HG03159 (cell line): Measurements from ENCODE around the gene LSM14B.
A peak's percentile ranks its signal among the peaks of the same experiment; 100 is the strongest.

Experiments used
- ATAC-seq: cut with Tn5 transposase; IDR thresholded peaks from one replicate; pipeline ENCODE4 v1.9.1; 2021; ENCODE audit warnings: mild to moderate bottlenecking, moderate library complexity; ENCODE audit not compliant: unreplicated experiment

LSM14B gene

DNA sequence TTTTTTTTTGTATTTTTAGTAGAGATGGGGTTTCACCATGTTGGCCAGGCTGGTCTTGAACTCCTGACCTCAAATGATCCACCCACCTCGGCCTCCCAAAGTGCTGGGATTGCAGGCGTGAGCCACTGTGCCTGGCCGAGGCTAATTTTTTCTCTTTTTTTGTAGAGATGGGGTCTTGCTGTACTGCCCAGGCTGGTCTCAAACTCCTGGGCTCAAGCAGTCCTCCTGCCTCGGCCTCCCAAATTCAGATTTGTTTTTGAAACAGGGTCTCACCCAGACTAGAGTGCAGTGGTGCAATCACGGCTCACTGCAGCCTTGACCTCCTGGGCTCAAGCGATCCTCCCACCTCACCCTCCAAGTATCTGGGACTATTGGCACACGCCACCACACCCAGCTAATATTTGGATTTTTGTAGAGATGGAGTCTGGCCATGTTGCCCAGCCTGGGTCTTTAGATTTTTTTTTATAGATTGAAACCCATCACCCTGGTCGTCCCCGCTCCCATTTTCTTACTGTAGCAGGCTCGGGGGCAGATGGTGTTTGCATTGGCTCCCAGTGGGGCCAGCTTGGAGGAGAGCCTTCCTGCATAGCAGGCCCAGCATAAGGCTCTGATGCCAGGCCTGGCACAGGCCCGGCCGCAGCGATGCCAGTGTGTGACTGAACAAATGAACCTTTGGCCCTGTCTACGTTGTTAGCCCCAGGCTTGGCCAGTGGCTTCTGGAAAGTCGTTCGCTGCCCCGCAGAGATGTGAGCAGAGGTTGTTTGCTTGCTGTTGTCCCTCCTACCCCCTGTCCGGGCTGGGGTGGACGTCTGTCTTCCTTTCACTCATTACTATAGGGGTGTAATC, 56.3 kb downstream of the LSM14B start:
- ATAC-seq, result no peak

DNA sequence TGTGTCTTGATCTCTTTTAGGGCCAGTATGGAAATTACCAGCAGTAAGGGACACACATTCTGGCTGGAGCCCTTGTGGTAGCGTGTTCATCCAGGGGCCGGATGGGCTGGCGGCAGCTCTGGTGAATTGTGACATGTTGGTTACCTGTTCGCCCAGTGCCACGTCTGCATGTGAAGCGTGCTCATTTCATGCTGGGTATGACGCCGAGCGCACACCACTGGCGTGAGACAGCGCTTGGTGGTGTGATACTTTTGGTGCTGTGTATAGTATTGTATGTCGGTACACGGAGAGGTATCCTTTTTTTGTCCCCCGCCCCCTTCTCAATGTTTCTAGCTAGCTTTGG, 56.9 kb downstream of the LSM14B start:
- no peak for ATAC-seq

- no peak for ATAC-seq
Observed at GRCh38 chr20:62181808-62182207, 59.5 kb downstream of the LSM14B start.

- ATAC-seq, result peak; percentile 94
Observed at GRCh38 chr20:62182469-62183425, 60.5 kb downstream of the LSM14B start, which contains the start of gene MTG2. Gene MTG2, plus strand, starts transcription at chr20:62183028. Its CDS starts 10,393 bp downstream, at chr20:62193421.

DNA sequence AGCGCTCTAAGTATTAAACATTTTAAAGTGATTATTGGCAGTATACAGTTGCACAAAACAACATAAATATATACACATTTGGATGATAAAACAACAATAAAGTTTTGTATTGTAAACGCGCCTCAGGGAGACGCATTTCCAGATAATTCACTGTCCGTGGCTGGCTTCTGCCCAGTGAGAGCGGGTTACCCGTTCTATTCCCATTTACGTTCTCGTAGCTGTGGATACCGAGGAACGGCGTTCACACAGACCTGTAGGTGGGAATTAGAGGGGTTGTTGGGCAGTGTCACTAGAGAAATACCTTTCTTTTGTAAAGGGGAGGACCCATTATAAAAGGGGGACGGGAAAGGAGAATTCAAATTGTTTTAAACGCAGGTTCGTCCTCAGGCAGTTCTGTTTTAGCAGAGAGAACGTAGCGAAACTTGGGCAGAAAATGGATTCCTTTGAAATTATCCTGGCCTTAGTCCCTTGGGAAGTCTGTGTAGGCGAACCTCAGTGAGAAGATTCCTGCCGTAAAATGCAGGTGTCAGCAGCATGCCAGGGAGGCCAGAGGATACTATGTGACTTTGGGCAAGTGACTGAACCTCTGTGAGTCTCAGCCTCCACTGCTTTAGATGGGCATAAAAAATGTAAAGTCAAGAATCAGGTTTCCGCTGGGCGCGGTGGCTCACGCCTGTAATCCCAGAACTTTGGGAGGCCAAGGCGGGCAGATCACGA, 61.3 kb downstream of the LSM14B start:
- no peak for ATAC-seq
